ENCODE data around the gene ENG. TPM values are rescaled to one million over a fixed set of nuclear protein-coding genes. Genes with fewer than 3 reads are reported as not detected.

ENG gene
- total and polyA plus RNA-seq, 2 of the 8 experiments (the other 6 are each of a cell fraction or from before 2014, with no cell fraction given): 1.8 to 4.4 TPM

- H3K27ac ChIP-seq (ENCODE audit: low read depth, low read length): no peak overlapping the region
- H3K27me3 ChIP-seq (replicated peaks in 1 of 4; ENCODE audit: control insufficient read depth in 3 of 4, extremely low read depth in 1 of 4, insufficient read depth in 3 of 4, low read length in 3 of 4): no peaks in the 10 kb centered on the region
- H2BK5ac ChIP-seq (ENCODE audit: low read depth, low read length): no peak overlapping the region
- no peak overlapping the region for H2BK20ac ChIP-seq (ENCODE audit: low read length)
- H3K23me2 ChIP-seq (ENCODE audit: low read depth, low read length): peaks cover 7% of the 10 kb centered on the region; the same call in 1 of the 2 replicates
- DNase-seq (ENCODE audit: low read depth in 1 of 2, low spot score in 2 of 2) (no peak), FAIRE-seq (no peak)
- ChIA-PET POLR2A (ENCODE audit: partially characterized antibody) (interaction anchor here (0.6 to 1.8 kb wide), 5 partner anchors 10 to 885 kb away, joined by 3 to 9 read pairs (median 3); no protein-coding TSS in a partner anchor), CTCF (ENCODE audit: partially characterized antibody) (interaction anchor here (0.6 to 1.8 kb wide), 4 partner anchors 10 to 67 kb away, joined by 3 to 6 read pairs (median 4); no protein-coding TSS in a partner anchor)
- no peak overlapping the region for H3K23ac ChIP-seq (ENCODE audit: insufficient read length)
- no peak overlapping the region for H3K4me3 ChIP-seq (ENCODE audit: extremely low read depth in 1 of 4, insufficient read depth in 2 of 4, low read depth in 3 of 4, low read length in 4 of 4)
- H2AFZ ChIP-seq (ENCODE audit: low read length): no peak overlapping the region
- no peak overlapping the region for H4K5ac ChIP-seq (ENCODE audit: insufficient read length, low read depth, low read length)
- H4K20me1 ChIP-seq (replicated peaks in 1 of 2; ENCODE audit: control insufficient read depth in 1 of 2, insufficient read depth in 2 of 2, low read length in 2 of 2): peaks cover 0 to 4% of the 10 kb centered on the region in 2 experiments
- no peak overlapping the region; the same call in 1 of the 2 replicates for H4K8ac ChIP-seq (ENCODE audit: extremely low read depth, insufficient read depth, low read length)
- WGBS, 2 experiments (ENCODE audit: extremely low coverage in 1 of 2, insufficient coverage in 1 of 2, insufficient read length in 1 of 2, insufficient replicate concordance in 2 of 2, low coverage in 1 of 2, low lambda C conversion rate in 2 of 2, missing lambda C conversion rate in 1 of 2): 93% methylated on average over 8 of the region's 10 CpGs; no CpG with 5 or more reads in 1 of the 2 experiments
- H3K79me1 ChIP-seq (ENCODE audit: low read depth, low read length): no peaks in the 10 kb centered on the region
- no peaks in the 10 kb centered on the region for H3K9me3 ChIP-seq (ENCODE audit: insufficient read depth in 2 of 2, low read depth in 1 of 2, low read length in 1 of 2)
- H3K4ac ChIP-seq (replicated peaks; ENCODE audit: insufficient read length, low read depth, low read length): no peak overlapping the region
- no peak overlapping the region for H2BK120ac ChIP-seq (replicated peaks; ENCODE audit: low read depth, low read length)
- no peak overlapping the region for H3K4me2 ChIP-seq (ENCODE audit: insufficient read depth in 1 of 2, low read depth in 2 of 2, low read length in 2 of 2)
- H4K91ac ChIP-seq (replicated peaks; ENCODE audit: insufficient read length, low read length): no peak overlapping the region
- H3K18ac ChIP-seq (ENCODE audit: extremely low read depth, low read length): no peak overlapping the region
- H3K14ac ChIP-seq (ENCODE audit: insufficient read length): no peak overlapping the region
- H2BK15ac ChIP-seq (ENCODE audit: low read length): no peak overlapping the region
- H3K36me3 ChIP-seq (ENCODE audit: control insufficient read depth in 2 of 4, insufficient read depth in 4 of 4, low read length in 3 of 4): no peaks in the 10 kb centered on the region
- H3K79me2 ChIP-seq (ENCODE audit: control insufficient read depth in 1 of 2, insufficient read depth in 2 of 2, low read length in 2 of 2): no peaks in the 10 kb centered on the region
- H3K9ac ChIP-seq (replicated peaks in 1 of 4; ENCODE audit: extremely low read depth in 1 of 4, low read depth in 3 of 4, low read length in 3 of 4): no peak overlapping the region
- H3K4me1 ChIP-seq (replicated peaks in 1 of 4; ENCODE audit: control insufficient read depth in 3 of 4, insufficient read depth in 4 of 4, low read length in 3 of 4): peaks cover 0 to 10% (median 7%) of the 10 kb centered on the region in 4 experiments; a peak in 6 of 7 replicates
- H3K56ac ChIP-seq (replicated peaks; ENCODE audit: insufficient read length, low read depth, low read length): no peak overlapping the region
- H2BK12ac ChIP-seq (ENCODE audit: low read depth, low read length): no peak overlapping the region
- no peak overlapping the region for H2AK5ac ChIP-seq (ENCODE audit: low read depth, low read length)
- TF ChIP-seq RNF2 (IDR thresholded peaks at IDR 0.05; ENCODE audit: borderline replicate concordance, low read depth, low read length, missing control alignments, poor library complexity, severe bottlenecking): no peak
- no peak for TF ChIP-seq FOSL1 (IDR thresholded peaks at IDR 0.05; ENCODE audit: insufficient read depth, low read depth, low read length)
- TF ChIP-seq CEBPB (IDR thresholded peaks at IDR 0.05; ENCODE audit: low read depth, low read length): no peak
- no peak for TF ChIP-seq ATF2 (IDR thresholded peaks at IDR 0.05; ENCODE audit: low read length)
- TF ChIP-seq CBX8 (IDR thresholded peaks at IDR 0.05; ENCODE audit: borderline replicate concordance, low read depth, low read length): no peak
- no peak for TF ChIP-seq GTF2F1 (IDR thresholded peaks at IDR 0.05; ENCODE audit: borderline replicate concordance, low read depth, low read length)
- TF ChIP-seq SIN3A (conservative IDR thresholded peaks at IDR 0.05 in 1 of 2, IDR thresholded peaks at IDR 0.05 in 1 of 2; ENCODE audit: low read depth in 1 of 2, low read length in 2 of 2): no peak
- TF ChIP-seq RFX5 (IDR thresholded peaks at IDR 0.05; ENCODE audit: borderline replicate concordance, low read depth, low read length): no peak
- no peak for TF ChIP-seq EZH2 (IDR thresholded peaks at IDR 0.05; ENCODE audit: low read depth, low read length, severe bottlenecking)
These were observed 21.0 kb upstream of the ENG start for GRCh38 chr9:127875306-127875966.
